GM19324 (cell line): ENCODE data around the gene OR11H7.
"Not testable (repeated sequence)": the region's sequence is repeated elsewhere in the genome, so short reads cannot be mapped to it uniquely, and the experiment has no call there.

Experiments used
- ATAC-seq: cut with Tn5 transposase; IDR thresholded peaks from one replicate; pipeline ENCODE4 v1.9.1; 2021; ENCODE audit warnings: mild to moderate bottlenecking, moderate library complexity; ENCODE audit not compliant: unreplicated experiment, low FRiP score

The OR11H7 gene

GRCh38 chr14:20228681-20229080 is at the start of gene OR11H7:
OR11H7 (plus strand) TSS chr14:20228981.
- no peak for ATAC-seq

GRCh38 chr14:20179218-20179617 is 49.6 kb upstream of the OR11H7 start:
- ATAC-seq: no peak

GRCh38 chr14:20179880-20180279 is 48.9 kb upstream of the OR11H7 start:
- no peak for ATAC-seq

- no peak for ATAC-seq
These were observed 48.3 kb upstream of the OR11H7 start for GRCh38 chr14:20180486-20180885.

- no peak for ATAC-seq
These were observed 44.6 kb upstream of the OR11H7 start for GRCh38 chr14:20184181-20184580.

- no peak for ATAC-seq
These were observed 38.2 kb upstream of the OR11H7 start, which contains the start of gene OR11G2 for GRCh38 chr14:20190596-20190995. OR11G2 (plus strand) TSS chr14:20190896; CDS start chr14:20197438, 6,542 bp downstream.

- no peak for ATAC-seq
These were observed 37.4 kb upstream of the OR11H7 start for GRCh38 chr14:20191396-20191795.

- no peak for ATAC-seq
These were observed 34.7 kb upstream of the OR11H7 start for GRCh38 chr14:20194101-20194500.

GRCh38 chr14:20195170-20195569 is 33.6 kb upstream of the OR11H7 start:
- ATAC-seq: not testable (repeated sequence)

- no peak for ATAC-seq
These were observed 32.9 kb upstream of the OR11H7 start for GRCh38 chr14:20195911-20196310.

- no peak for ATAC-seq
These were observed 31.3 kb upstream of the OR11H7 start for GRCh38 chr14:20197459-20197858.

- ATAC-seq: no peak
These were observed 29.8 kb upstream of the OR11H7 start for GRCh38 chr14:20198991-20199390.

GRCh38 chr14:20204721-20205120 is 24.1 kb upstream of the OR11H7 start:
- ATAC-seq: no peak

- no peak for ATAC-seq
These were observed 19.2 kb upstream of the OR11H7 start for GRCh38 chr14:20209595-20209994.

- not testable (repeated sequence) for ATAC-seq
These were observed 16.4 kb upstream of the OR11H7 start for GRCh38 chr14:20212406-20212805.

- no peak for ATAC-seq
These were observed 13.6 kb upstream of the OR11H7 start for GRCh38 chr14:20215196-20215595.

GRCh38 chr14:20219033-20219432 is 9.7 kb upstream of the OR11H7 start:
- ATAC-seq: no peak

GRCh38 chr14:20223410-20223809 is 5.4 kb upstream of the OR11H7 start, which contains the start of gene OR11H6:
OR11H6 (plus strand) TSS chr14:20223710; CDS start chr14:20223710, 0 bp downstream.
- ATAC-seq: no peak

GRCh38 chr14:20235415-20235814 is 6.6 kb downstream of the OR11H7 start:
- not testable (repeated sequence) for ATAC-seq

GRCh38 chr14:20247646-20248246 is 19.0 kb downstream of the OR11H7 start:
- no peak for ATAC-seq

- ATAC-seq: no peak
These were observed 33.9 kb downstream of the OR11H7 start for GRCh38 chr14:20262642-20263128.

GRCh38 chr14:20264361-20264760 is 35.6 kb downstream of the OR11H7 start:
- not testable (repeated sequence) for ATAC-seq
